GM21529 (cell line): ENCODE measurements around the gene HERC6.
"Not testable (repeated sequence)": the region's sequence is repeated elsewhere in the genome, so short reads cannot be mapped to it uniquely, and the experiment has no call there.

ENCODE experiments used
- ATAC-seq: cut with Tn5 transposase; IDR thresholded peaks from one replicate; pipeline ENCODE4 v1.9.1; 2021; ENCODE audit not compliant: unreplicated experiment

Gene HERC6

GRCh38 chr4:88378691-88379559 is at the start of gene HERC6:
Gene HERC6, plus strand, starts transcription at chr4:88378852. Its CDS starts 70 bp downstream, at chr4:88378922.
- peak; percentile 80 for ATAC-seq

- no peak for ATAC-seq
These were observed 44.8 kb upstream of the HERC6 start for GRCh38 chr4:88333741-88334405.

GRCh38 chr4:88335092-88335665 is 43.5 kb upstream of the HERC6 start:
- no peak for ATAC-seq

GRCh38 chr4:88341227-88342192 is 37.1 kb upstream of the HERC6 start:
- ATAC-seq, result no peak

GRCh38 chr4:88346902-88347301 is 31.8 kb upstream of the HERC6 start:
- ATAC-seq, result not testable (repeated sequence)

GRCh38 chr4:88348761-88349160 is 29.9 kb upstream of the HERC6 start:
- ATAC-seq, result not testable (repeated sequence)

- no peak for ATAC-seq
These were observed 27.9 kb upstream of the HERC6 start for GRCh38 chr4:88350786-88351185.

- ATAC-seq, result no peak
These were observed 26.5 kb upstream of the HERC6 start for GRCh38 chr4:88352062-88352740.

- ATAC-seq, result no peak
These were observed 25.3 kb upstream of the HERC6 start for GRCh38 chr4:88353324-88353723.

GRCh38 chr4:88356771-88357170 is 21.9 kb upstream of the HERC6 start:
- ATAC-seq, result no peak

GRCh38 chr4:88357262-88357661 is 21.4 kb upstream of the HERC6 start:
- ATAC-seq, result no peak

GRCh38 chr4:88359558-88359957 is 19.1 kb upstream of the HERC6 start:
- no peak for ATAC-seq

GRCh38 chr4:88360256-88360655 is 18.4 kb upstream of the HERC6 start:
- ATAC-seq, result no peak

- no peak for ATAC-seq
These were observed 17.9 kb upstream of the HERC6 start for GRCh38 chr4:88360791-88361190.

GRCh38 chr4:88361217-88361773 is 17.4 kb upstream of the HERC6 start:
- ATAC-seq, result not testable (repeated sequence)

GRCh38 chr4:88366460-88366859 is 12.2 kb upstream of the HERC6 start:
- no peak for ATAC-seq

GRCh38 chr4:88367826-88368225 is 10.8 kb upstream of the HERC6 start:
- no peak for ATAC-seq

- not testable (repeated sequence) for ATAC-seq
These were observed 9.4 kb upstream of the HERC6 start for GRCh38 chr4:88369180-88369812.

- ATAC-seq, result no peak
These were observed 2.5 kb downstream of the HERC6 start for GRCh38 chr4:88381123-88381522.
